Astrocyte (in vitro differentiated cells and primary cell): ENCODE data around the gene HOXC6.

ENCODE experiments used
- CTCF ChIP-seq: IDR thresholded peaks from 2 replicates; pipeline ENCODE4 v1.5.1; 2011; ENCODE audit warnings: low read depth, mild to moderate bottlenecking, inconsistent platforms, low read length, moderate library complexity; ENCODE audit not compliant: insufficient read depth
- EZH2 ChIP-seq: IDR thresholded peaks from 2 replicates; pipeline ENCODE4 v1.6.1; 2012; ENCODE audit warnings: mild to moderate bottlenecking, low read length, inconsistent platforms; ENCODE audit not compliant: insufficient read depth

GRCh38 chr12:54029529-54030441, 1.5 kb downstream of the HOXC6 start:
- TF ChIP-seq EZH2 (peak; percentile 43), CTCF (no peak)
